ENCODE measurements around the gene SPDYE3. TPM values are rescaled to one million over a fixed set of nuclear protein-coding genes. Genes with fewer than 3 reads are reported as not detected.

The SPDYE3 gene
- total and polyA plus RNA-seq, 2 experiments from 2014 or later, result 3.8 TPM; not detected in 1

DNA sequence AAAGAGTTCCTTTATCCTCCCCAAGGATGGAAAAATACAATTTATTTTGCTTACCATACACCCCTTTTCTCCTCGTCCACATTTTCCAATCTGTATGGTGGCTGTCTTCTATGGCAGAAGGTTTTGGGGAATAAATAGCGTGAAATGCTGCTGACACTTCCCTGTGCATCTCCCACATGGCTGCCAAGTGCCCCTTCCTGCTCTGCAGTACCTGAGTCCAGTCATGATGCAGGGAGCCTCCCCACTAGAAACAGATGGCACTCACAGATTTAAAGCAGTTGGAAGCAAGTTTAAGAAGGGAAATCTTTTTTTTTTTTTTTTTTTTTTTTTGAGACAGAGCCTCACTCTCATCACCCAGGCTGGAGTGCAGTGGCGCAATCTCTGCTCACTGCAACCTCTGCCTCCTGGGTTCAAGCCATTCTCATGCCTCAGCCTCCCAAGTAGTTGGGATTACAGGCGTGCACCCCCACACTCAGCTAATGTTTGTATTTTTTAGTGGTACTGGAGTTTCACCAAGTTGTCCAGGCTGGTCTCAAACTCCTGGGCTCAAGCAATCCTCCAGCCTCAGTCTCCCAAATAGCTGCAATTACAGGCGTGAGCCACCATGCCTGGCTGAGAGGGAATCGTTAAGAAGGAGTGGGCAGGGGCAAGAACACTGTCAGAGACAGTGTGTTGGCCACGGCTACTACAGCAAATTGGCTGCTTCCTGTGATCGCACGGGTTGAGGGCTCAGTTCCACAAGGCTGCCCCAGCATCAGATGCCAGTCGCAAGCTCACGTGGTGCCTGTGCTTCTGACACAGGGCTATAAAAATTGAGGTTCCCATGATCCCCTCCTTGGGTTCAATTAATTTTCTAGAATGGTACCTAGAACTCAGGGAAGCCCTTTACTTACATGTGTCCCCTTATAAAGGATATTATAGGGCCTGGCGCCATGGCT is 60.4 kb downstream of the SPDYE3 start:
- no peak for DNase-seq
- H3K4me2 ChIP-seq (ENCODE audit: unreplicated experiment), result no peak overlapping the region
- no peak overlapping the region for H3K9ac ChIP-seq
- no peaks in the 10 kb centered on the region for H3K9me2 ChIP-seq (ENCODE audit: insufficient read depth)
- H3F3A ChIP-seq (ENCODE audit: insufficient read depth), result 0 out of 2 replicates have a peak, but pooled peaks cover 9% of the 10 kb centered on the region
- H2AFZ ChIP-seq, result no peak overlapping the region
- WGBS, 2 experiments (ENCODE audit: low coverage in 1 of 2, low lambda C conversion rate in 2 of 2, missing lambda C conversion rate in 2 of 2), result 76 to 86% methylated on average over 12 of the region's 12 CpGs
- H3K9me3 ChIP-seq (ENCODE audit: low read depth), result no peaks in the 10 kb centered on the region
- no peak overlapping the region for H3K4me3 ChIP-seq
- no peaks in the 10 kb centered on the region for H3K27me3 ChIP-seq (replicated peaks; ENCODE audit: insufficient read depth)
- no peaks in the 10 kb centered on the region for H3K79me2 ChIP-seq (ENCODE audit: insufficient read depth)
- no peaks in the 10 kb centered on the region for H4K20me1 ChIP-seq (ENCODE audit: insufficient read depth)
- no peak overlapping the region for H3K27ac ChIP-seq
- peaks cover 8% of the 10 kb centered on the region; the same call in 1 of the 2 replicates for H3K36me3 ChIP-seq (ENCODE audit: low read depth)
- TF ChIP-seq EZH2phosphoT487 (IDR thresholded peaks at IDR 0.05; ENCODE audit: insufficient read depth, low read depth) (no peak), EZH2 (IDR thresholded peaks at IDR 0.05; ENCODE audit: insufficient read depth, poor library complexity, severe bottlenecking) (no peak)
- in situ Hi-C loops (cut with MboI), result no loop called here
- H3K4me1 ChIP-seq (ENCODE audit: insufficient read depth), result peaks cover 3% of the 10 kb centered on the region

DNA sequence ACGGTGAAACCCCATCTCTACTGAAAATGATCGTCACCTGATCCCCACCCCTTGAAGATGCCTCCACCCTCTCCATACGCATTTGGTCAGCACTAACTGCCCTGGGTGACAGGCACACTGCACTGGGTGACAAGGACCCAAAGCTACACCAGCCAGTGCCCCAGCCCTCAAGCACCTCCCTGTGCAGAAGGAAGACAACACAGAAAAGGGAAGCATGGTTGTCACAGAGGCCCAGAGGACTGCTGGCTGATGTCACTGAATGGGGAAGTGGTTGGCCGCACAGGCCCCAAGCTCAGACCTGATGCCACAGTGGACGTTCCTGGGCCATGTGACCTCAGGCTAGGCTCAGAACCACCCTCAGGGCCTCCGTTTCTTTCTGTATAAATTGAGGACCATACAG is 61.6 kb downstream of the SPDYE3 start:
- H3K4me3 ChIP-seq, result no peak overlapping the region
- no peak overlapping the region for H3K9ac ChIP-seq
- no peaks in the 10 kb centered on the region for H3K36me3 ChIP-seq (ENCODE audit: low read depth)
- H3K27ac ChIP-seq, result no peak overlapping the region
- no peaks in the 10 kb centered on the region for H4K20me1 ChIP-seq (ENCODE audit: insufficient read depth)
- no peaks in the 10 kb centered on the region for H3K9me2 ChIP-seq (ENCODE audit: insufficient read depth)
- TF ChIP-seq EZH2phosphoT487 (IDR thresholded peaks at IDR 0.05; ENCODE audit: insufficient read depth, low read depth) (no peak), EZH2 (IDR thresholded peaks at IDR 0.05; ENCODE audit: insufficient read depth, poor library complexity, severe bottlenecking) (no peak)
- H3K4me2 ChIP-seq (ENCODE audit: unreplicated experiment), result no peak overlapping the region
- WGBS, 2 experiments (ENCODE audit: low coverage in 1 of 2, low lambda C conversion rate in 2 of 2, missing lambda C conversion rate in 2 of 2), result 57 to 63% methylated on average over 6 of the region's 6 CpGs
- no peaks in the 10 kb centered on the region for H3K27me3 ChIP-seq (replicated peaks; ENCODE audit: insufficient read depth)
- H3K9me3 ChIP-seq (ENCODE audit: low read depth), result no peaks in the 10 kb centered on the region
- in situ Hi-C loops (cut with MboI), result no loop called here
- H2AFZ ChIP-seq, result no peak overlapping the region
- H3F3A ChIP-seq (ENCODE audit: insufficient read depth), result 0 out of 2 replicates have a peak, but pooled peaks cover 4% of the 10 kb centered on the region
- no peak for DNase-seq
- H3K4me1 ChIP-seq (ENCODE audit: insufficient read depth), result peaks cover 3% of the 10 kb centered on the region
- H3K79me2 ChIP-seq (ENCODE audit: insufficient read depth), result no peaks in the 10 kb centered on the region

- no peak overlapping the region for H3K4me3 ChIP-seq
- 12 to 15% methylated on average over 4 of the region's 4 CpGs for WGBS, 2 experiments (ENCODE audit: low coverage in 1 of 2, low lambda C conversion rate in 2 of 2, missing lambda C conversion rate in 2 of 2)
- in situ Hi-C loops (cut with MboI), result no loop called here
- TF ChIP-seq EZH2 (IDR thresholded peaks at IDR 0.05; ENCODE audit: insufficient read depth, poor library complexity, severe bottlenecking) (no peak), EZH2phosphoT487 (IDR thresholded peaks at IDR 0.05; ENCODE audit: insufficient read depth, low read depth) (no peak)
- H3K27me3 ChIP-seq (replicated peaks; ENCODE audit: insufficient read depth), result no peaks in the 10 kb centered on the region
- no peaks in the 10 kb centered on the region for H3K9me3 ChIP-seq (ENCODE audit: low read depth)
- H3K36me3 ChIP-seq (ENCODE audit: low read depth), result no peaks in the 10 kb centered on the region
- peaks cover 3% of the 10 kb centered on the region for H3K4me1 ChIP-seq (ENCODE audit: insufficient read depth)
- H2AFZ ChIP-seq, result no peak overlapping the region
- H3K9ac ChIP-seq, result no peak overlapping the region
- 0 out of 2 replicates have a peak, but pooled peaks cover 1% of the 10 kb centered on the region for H3F3A ChIP-seq (ENCODE audit: insufficient read depth)
- DNase-seq, result no peak
- H3K9me2 ChIP-seq (ENCODE audit: insufficient read depth), result no peaks in the 10 kb centered on the region
- H3K4me2 ChIP-seq (ENCODE audit: unreplicated experiment), result no peak overlapping the region
- H3K27ac ChIP-seq, result no peak overlapping the region
- no peaks in the 10 kb centered on the region for H3K79me2 ChIP-seq (ENCODE audit: insufficient read depth)
- H4K20me1 ChIP-seq (ENCODE audit: insufficient read depth), result no peaks in the 10 kb centered on the region
Observed at GRCh38 chr7:100370303-100370702, 62.8 kb downstream of the SPDYE3 start.

DNA sequence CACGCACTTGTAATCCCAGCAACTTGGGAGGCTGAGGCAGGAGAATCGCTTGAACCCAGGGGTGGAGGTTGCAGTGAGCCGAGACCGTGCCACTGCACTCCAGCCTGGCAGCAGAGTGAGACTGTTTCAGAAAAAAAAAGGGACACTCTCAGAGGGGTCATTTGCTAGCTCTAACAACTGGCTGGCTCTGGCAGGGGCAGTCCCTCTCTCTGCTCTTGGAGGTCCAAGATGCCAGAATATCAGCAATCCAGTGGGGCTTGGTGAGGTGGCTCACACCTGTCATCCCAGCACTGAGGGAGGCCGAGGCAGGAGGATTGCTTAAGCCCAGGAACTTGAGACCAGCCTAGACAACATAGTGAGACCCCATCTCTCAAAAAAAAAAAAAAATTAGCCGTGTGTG is 63.2 kb downstream of the SPDYE3 start:
- Histone ChIP-seq H3K27me3 (replicated peaks; ENCODE audit: insufficient read depth) (no peaks in the 10 kb centered on the region), H3K4me2 (ENCODE audit: unreplicated experiment) (no peak overlapping the region), H3K36me3 (ENCODE audit: low read depth) (no peaks in the 10 kb centered on the region), H3K27ac (no peak overlapping the region), H3K4me1 (ENCODE audit: insufficient read depth) (peaks cover 3% of the 10 kb centered on the region), H3K9me2 (ENCODE audit: insufficient read depth) (no peaks in the 10 kb centered on the region), H3K9me3 (ENCODE audit: low read depth) (no peaks in the 10 kb centered on the region), H3F3A (ENCODE audit: insufficient read depth) (no peaks in the 10 kb centered on the region), H3K79me2 (ENCODE audit: insufficient read depth) (no peaks in the 10 kb centered on the region), H3K4me3 (no peak overlapping the region), H3K9ac (no peak overlapping the region), H4K20me1 (ENCODE audit: insufficient read depth) (no peaks in the 10 kb centered on the region), H2AFZ (no peak overlapping the region)
- WGBS, 2 experiments (ENCODE audit: low coverage in 1 of 2, low lambda C conversion rate in 2 of 2, missing lambda C conversion rate in 2 of 2), result 57 to 62% methylated on average over 4 to 6 of the region's 6 CpGs
- in situ Hi-C loops (cut with MboI), result no loop called here
- TF ChIP-seq EZH2 (IDR thresholded peaks at IDR 0.05; ENCODE audit: insufficient read depth, poor library complexity, severe bottlenecking) (no peak), EZH2phosphoT487 (IDR thresholded peaks at IDR 0.05; ENCODE audit: insufficient read depth, low read depth) (no peak)
- no peak for DNase-seq

Data from GM23248 (cell line).